Measurements from ENCODE around the gene CORO2B. TPM values are rescaled to one million over a fixed set of nuclear protein-coding genes. Genes with fewer than 3 reads are reported as not detected.

Gene CORO2B
- total and polyA plus RNA-seq, 9 of the 15 experiments (the other 6 are each of a cell fraction or from before 2014, with no cell fraction given): not detected

DNA sequence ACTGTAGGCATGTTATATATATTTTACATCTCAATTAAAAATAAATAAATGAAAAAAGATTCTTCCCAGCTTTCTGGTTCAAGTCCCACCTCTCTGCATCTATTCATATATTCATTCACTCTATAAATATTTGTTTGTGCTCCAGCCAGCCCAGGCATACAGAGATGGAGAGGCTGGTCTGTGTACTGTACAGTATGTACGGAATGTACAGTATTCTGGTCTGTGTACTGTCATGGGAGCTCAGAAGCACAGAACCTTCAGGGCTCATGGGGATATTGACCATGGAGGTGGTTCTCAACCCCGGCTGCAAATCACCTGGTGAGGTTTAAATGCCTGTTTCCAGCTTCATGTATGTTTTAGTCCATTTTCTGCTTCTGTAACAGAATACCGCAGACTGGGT lies 13.8 kb downstream of the CORO2B start:
- DNase-seq (ENCODE audit: extremely low read depth in 1 of 4, low spot score in 3 of 4) (no peak), FAIRE-seq (no peak), ATAC-seq (no peak)
- H3K36me3 ChIP-seq (ENCODE audit: control insufficient read depth, insufficient read depth, low read length): no peaks in the 10 kb centered on the region
- BruUV-seq (replicated peaks): no TSS peak
- in situ Hi-C loops (cut with MboI): no loop called here
- no peak overlapping the region for H3K4me2 ChIP-seq (ENCODE audit: insufficient read depth, low read length)
- no peaks in the 10 kb centered on the region for H4K20me1 ChIP-seq (replicated peaks; ENCODE audit: control insufficient read depth, insufficient read depth, low read length)
- intact Hi-C loops (cut with micrococcal nuclease): no loop called here
- 3% methylated on average over 3 of the region's 3 CpGs for WGBS (ENCODE audit: insufficient coverage, low coverage, missing lambda C conversion rate)
- H3K4me1 ChIP-seq (replicated peaks in 1 of 2; ENCODE audit: control insufficient read depth in 2 of 2, insufficient read depth in 2 of 2, low read length in 2 of 2): no peaks in the 10 kb centered on the region
- H3K27me3 ChIP-seq (ENCODE audit: control insufficient read depth in 2 of 2, insufficient read depth in 2 of 2, low read length in 2 of 2): peaks cover 10 to 36% of the 10 kb centered on the region in 2 experiments; a peak in 3 of 5 replicates
- H3K27ac ChIP-seq (ENCODE audit: extremely low read depth, low read depth, low read length): no peak overlapping the region
- no peak overlapping the region for H2AFZ ChIP-seq (ENCODE audit: low read depth, low read length)
- no peaks in the 10 kb centered on the region for H3K79me2 ChIP-seq (ENCODE audit: control insufficient read depth, insufficient read depth, low read length)
- POLR2A ChIA-PET: interaction anchor here (1.3 kb wide), 1 partner anchor 21 kb away, joined by 3 read pairs; no protein-coding TSS in a partner anchor
- no peak overlapping the region for H3K9ac ChIP-seq (ENCODE audit: insufficient read depth in 1 of 2, low read depth in 2 of 2, low read length in 2 of 2)
- no peak overlapping the region for H3K4me3 ChIP-seq
- TF ChIP-seq PML (IDR thresholded peaks at IDR 0.05; ENCODE audit: low read length) (no peak), KDM5B (IDR thresholded peaks at IDR 0.05; ENCODE audit: insufficient replicate concordance, low read depth, low read length) (no peak), U2AF1 (optimal IDR thresholded peaks at IDR 0.05; ENCODE audit: low read depth, low read length) (no peak), KAT2B (IDR thresholded peaks at IDR 0.05; ENCODE audit: low read depth, low read length) (no peak), ZC3H8 (IDR thresholded peaks at IDR 0.05) (no peak), ZC3H11A (IDR thresholded peaks at IDR 0.05; ENCODE audit: low read depth, low read length) (no peak), LEF1 (IDR thresholded peaks at IDR 0.05) (no peak), LCOR (CRISPR knock-in tag; IDR thresholded peaks at IDR 0.05) (no peak), FOXM1 (IDR thresholded peaks at IDR 0.05; ENCODE audit: low read depth) (no peak), FOXM1 (CRISPR knock-in tag; IDR thresholded peaks at IDR 0.05; ENCODE audit: low read depth) (no peak), HMG20B (CRISPR knock-in tag; IDR thresholded peaks at IDR 0.05) (no peak), ESRRB (CRISPR knock-in tag; IDR thresholded peaks at IDR 0.05; ENCODE audit: borderline replicate concordance) (no peak)
- TF ChIP-seq, protein P1, sequence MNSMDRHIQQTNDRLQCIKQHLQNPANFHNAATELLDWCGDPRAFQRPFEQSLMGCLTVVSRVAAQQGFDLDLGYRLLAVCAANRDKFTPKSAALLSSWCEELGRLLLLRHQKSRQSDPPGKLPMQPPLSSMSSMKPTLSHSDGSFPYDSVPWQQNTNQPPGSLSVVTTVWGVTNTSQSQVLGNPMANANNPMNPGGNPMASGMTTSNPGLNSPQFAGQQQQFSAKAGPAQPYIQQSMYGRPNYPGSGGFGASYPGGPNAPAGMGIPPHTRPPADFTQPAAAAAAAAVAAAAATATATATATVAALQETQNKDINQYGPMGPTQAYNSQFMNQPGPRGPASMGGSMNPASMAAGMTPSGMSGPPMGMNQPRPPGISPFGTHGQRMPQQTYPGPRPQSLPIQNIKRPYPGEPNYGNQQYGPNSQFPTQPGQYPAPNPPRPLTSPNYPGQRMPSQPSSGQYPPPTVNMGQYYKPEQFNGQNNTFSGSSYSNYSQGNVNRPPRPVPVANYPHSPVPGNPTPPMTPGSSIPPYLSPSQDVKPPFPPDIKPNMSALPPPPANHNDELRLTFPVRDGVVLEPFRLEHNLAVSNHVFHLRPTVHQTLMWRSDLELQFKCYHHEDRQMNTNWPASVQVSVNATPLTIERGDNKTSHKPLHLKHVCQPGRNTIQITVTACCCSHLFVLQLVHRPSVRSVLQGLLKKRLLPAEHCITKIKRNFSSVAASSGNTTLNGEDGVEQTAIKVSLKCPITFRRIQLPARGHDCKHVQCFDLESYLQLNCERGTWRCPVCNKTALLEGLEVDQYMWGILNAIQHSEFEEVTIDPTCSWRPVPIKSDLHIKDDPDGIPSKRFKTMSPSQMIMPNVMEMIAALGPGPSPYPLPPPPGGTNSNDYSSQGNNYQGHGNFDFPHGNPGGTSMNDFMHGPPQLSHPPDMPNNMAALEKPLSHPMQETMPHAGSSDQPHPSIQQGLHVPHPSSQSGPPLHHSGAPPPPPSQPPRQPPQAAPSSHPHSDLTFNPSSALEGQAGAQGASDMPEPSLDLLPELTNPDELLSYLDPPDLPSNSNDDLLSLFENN (IDR thresholded peaks at IDR 0.05; ENCODE audit: low read depth in 2 of 2, low read length in 2 of 2): no peak
- TF ChIP-seq, protein P2, sequence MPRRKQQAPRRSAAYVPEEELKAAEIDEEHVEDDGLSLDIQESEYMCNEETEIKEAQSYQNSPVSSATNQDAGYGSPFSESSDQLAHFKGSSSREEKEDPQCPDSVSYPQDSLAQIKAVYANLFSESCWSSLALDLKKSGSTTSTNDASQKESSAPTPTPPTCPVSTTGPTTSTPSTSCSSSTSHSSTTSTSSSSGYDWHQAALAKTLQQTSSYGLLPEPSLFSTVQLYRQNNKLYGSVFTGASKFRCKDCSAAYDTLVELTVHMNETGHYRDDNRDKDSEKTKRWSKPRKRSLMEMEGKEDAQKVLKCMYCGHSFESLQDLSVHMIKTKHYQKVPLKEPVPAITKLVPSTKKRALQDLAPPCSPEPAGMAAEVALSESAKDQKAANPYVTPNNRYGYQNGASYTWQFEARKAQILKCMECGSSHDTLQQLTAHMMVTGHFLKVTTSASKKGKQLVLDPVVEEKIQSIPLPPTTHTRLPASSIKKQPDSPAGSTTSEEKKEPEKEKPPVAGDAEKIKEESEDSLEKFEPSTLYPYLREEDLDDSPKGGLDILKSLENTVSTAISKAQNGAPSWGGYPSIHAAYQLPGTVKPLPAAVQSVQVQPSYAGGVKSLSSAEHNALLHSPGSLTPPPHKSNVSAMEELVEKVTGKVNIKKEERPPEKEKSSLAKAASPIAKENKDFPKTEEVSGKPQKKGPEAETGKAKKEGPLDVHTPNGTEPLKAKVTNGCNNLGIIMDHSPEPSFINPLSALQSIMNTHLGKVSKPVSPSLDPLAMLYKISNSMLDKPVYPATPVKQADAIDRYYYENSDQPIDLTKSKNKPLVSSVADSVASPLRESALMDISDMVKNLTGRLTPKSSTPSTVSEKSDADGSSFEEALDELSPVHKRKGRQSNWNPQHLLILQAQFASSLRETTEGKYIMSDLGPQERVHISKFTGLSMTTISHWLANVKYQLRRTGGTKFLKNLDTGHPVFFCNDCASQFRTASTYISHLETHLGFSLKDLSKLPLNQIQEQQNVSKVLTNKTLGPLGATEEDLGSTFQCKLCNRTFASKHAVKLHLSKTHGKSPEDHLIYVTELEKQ (CRISPR knock-in tag; IDR thresholded peaks at IDR 0.05): no peak
- TF ChIP-seq, protein P3, sequence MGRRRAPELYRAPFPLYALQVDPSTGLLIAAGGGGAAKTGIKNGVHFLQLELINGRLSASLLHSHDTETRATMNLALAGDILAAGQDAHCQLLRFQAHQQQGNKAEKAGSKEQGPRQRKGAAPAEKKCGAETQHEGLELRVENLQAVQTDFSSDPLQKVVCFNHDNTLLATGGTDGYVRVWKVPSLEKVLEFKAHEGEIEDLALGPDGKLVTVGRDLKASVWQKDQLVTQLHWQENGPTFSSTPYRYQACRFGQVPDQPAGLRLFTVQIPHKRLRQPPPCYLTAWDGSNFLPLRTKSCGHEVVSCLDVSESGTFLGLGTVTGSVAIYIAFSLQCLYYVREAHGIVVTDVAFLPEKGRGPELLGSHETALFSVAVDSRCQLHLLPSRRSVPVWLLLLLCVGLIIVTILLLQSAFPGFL (CRISPR knock-in tag; IDR thresholded peaks at IDR 0.05): no peak
- CTCF ChIA-PET (ENCODE audit: low intra/inter-chr PET ratio): no interaction called here
- H3K9me3 ChIP-seq (replicated peaks; ENCODE audit: control insufficient read depth, insufficient read depth, low read depth, low read length): no peaks in the 10 kb centered on the region
- H3K9me1 ChIP-seq (ENCODE audit: control insufficient read depth, insufficient read depth, low read length): no peaks in the 10 kb centered on the region

Data from K562 (cell line).